Spleen (tissue), 7 donors: ENCODE results near the gene CNTNAP2.

Source experiments
- CTCF ChIP-seq, 11 experiments: fragments of 200-600 bp in 7 of 11; fragments of 450-650 bp in 4 of 11; sonication (generic) in 4 of 11; IDR thresholded peaks in 8 of 11; conservative IDR thresholded peaks in 3 of 11; 1 replicate in 7 of 11; 2 replicates in 4 of 11; pipeline versions ENCODE4 v1.4.0 to v1.8.0; 2016 to 2021; ENCODE audit warnings: antibody characterized with exemption in 11 of 11, inconsistent platforms in 4 of 11, mild to moderate bottlenecking in 1 of 11
- POLR2A ChIP-seq, 3 donors: fragments of 450-650 bp; IDR thresholded peaks; one replicate each; pipeline ENCODE4 v1.5.1; 2017; ENCODE audit warnings: antibody characterized with exemption in 3 of 3, mild to moderate bottlenecking in 1 of 3
- POLR2AphosphoS5 ChIP-seq, 3 donors: sonication (generic); formaldehyde crosslinking; IDR thresholded peaks; one replicate each; pipeline ENCODE4 v1.5.1; 2017; ENCODE audit warnings: antibody characterized with exemption in 3 of 3
- donor health status: DM: no; HTN: no; CAD: no; lungs with moderate emphysema.
- donor health status: DM: no; HTN: no; CAD: no.
- donor health status: DM: no; HTN: no; CAD: no.

GRCh38 chr7:147978201-147978600, 1861.6 kb downstream of the CNTNAP2 start:
- no peak for TF ChIP-seq POLR2AphosphoS5 (IDR thresholded peaks at IDR 0.05)
- TF ChIP-seq CTCF (IDR thresholded peaks at IDR 0.05 in 8 of 11, conservative IDR thresholded peaks at IDR 0.05 in 3 of 11), result no peak
- no peak for TF ChIP-seq POLR2A (IDR thresholded peaks at IDR 0.05)
